A172 (cell line): ENCODE measurements around the gene SERINC5. TPM values are rescaled to one million over a fixed set of nuclear protein-coding genes. Genes with fewer than 3 reads are reported as not detected.
"Not testable (repeated sequence)": the region's sequence is repeated elsewhere in the genome, so short reads cannot be mapped to it uniquely, and the experiment has no call there.

Experiments used
- DNase-seq: peaks from one replicate; pipeline ENCODE4 v3.0.0-alpha.2; 2015; ENCODE audit warnings: low spot score
- total RNA-seq: library from RNA; depleted of rRNA; stranded (reverse); fragments of >200 nt; shearing (Covaris generic); gene quantifications from 2 replicates; pipeline ENCODE4 v1.2.3, GENCODE V29; 2014; rRNA removed

SERINC5 gene
- 9.2 TPM in 2 replicates for total RNA-seq

DNA sequence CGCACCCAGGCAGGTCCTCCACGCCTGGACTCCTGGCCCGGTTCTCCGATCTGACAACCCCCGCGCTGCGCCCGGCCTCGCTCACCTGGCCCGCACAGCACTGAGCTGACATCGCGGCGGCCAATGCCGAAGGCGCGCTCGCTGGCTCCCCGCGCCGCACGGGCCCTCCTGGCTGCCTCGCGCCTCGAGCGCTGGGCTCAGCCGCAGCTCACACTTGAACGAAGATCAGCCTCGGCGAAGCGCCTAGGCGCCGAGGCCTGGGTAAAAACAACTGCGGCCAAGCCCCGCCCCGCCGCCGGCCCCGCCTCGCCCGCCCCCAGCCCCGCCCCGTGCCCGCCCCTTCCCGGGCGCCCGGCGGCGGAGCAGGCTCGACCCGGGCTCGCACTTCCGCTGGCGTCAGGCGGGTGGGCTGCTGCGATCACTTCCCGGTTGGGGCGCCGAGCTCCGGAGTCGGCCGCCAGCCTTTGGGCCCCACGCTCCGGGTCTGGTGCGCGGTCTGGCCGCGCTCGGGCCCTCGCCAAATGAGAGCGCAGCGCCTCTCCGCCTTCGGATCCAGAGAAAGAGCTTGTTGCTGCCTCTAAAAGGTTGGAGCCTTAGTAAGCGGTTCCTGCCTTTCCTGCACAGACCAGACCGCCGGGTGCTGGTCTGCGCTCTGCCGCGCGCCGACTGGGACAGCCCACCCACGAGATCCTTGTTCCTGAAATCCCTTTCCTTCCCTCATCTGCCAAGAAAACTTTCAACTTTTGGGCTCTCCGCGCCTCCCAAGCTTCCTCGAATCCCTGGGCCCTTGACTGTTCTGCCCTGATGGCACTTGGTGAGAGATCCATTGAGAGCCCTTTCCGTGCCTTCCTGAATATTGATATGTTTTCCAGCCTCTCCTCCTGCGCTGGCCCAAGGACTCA lies at the start of gene SERINC5:
Gene SERINC5 (minus strand): TSS at position 238 of the 902 bp plus-strand sequence. CDS start 126 bp downstream, at position 112.
- DNase-seq, result peak; percentile 58

DNA sequence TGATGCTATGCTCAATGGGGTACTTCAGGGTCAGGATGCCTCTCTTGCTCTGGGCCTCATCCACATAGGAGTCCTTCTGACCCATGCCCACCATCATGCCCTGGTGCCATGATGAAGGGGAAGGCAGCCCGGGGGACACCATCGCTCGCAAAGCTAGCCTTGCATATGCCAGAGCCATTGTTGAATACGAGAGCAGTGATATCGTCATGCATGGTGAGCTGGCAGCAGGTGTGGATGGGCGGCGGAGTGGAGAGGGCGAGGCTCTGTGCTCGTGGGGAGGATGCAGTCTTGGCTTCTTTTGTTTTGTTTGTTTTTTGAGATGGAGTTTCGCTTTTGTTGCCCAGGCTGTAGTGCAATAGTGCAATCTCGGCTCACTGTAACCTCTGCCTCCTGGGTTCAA lies 46.8 kb upstream of the SERINC5 start:
- no peak for DNase-seq

GRCh38 chr5:80301342-80301741 lies 45.5 kb upstream of the SERINC5 start:
- DNase-seq, result not testable (repeated sequence)

GRCh38 chr5:80300796-80301195 lies 44.9 kb upstream of the SERINC5 start:
- DNase-seq, result not testable (repeated sequence)

DNA sequence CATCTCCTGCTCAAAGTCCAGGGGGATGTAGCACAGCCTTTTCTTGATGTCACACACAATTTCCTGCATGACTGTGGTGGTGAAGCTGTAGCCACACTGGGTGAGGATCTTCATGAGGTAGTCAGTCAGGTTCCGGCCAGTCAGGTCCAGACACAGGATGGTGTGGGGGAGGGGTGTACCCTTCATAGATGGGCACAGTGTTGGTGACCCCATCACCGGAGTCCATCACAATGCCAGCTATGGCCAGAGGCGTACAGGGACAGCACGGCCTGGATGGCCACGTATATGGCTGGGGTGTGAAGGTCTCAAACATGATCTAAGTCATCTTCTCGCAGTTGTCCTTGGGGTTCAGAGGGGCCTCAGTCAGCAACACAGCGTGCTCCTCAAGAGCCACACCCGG lies 44.3 kb upstream of the SERINC5 start:
- no peak for DNase-seq

GRCh38 chr5:80299601-80300000 lies 43.8 kb upstream of the SERINC5 start:
- DNase-seq, result no peak

DNA sequence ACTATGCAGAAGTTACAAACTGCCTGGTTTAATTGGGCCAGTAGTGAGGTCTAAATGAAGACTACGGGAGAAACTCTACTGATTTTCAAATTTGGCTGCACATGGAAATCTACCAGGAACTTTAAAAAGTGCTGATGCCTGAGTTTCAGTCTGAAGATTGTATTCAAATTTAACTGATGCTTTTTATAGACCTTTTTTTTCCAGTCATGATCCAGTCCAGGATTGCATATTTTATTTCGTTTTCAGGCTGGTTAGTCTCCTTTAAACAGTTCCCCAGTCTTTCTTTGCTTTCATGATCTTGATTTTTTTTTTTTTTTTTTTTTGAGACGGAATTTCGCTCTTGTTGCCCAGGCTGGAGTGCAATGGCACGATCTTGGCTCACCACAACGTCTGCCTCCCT lies 40.3 kb upstream of the SERINC5 start:
- DNase-seq, result no peak

GRCh38 chr5:80291761-80292160 lies 35.9 kb upstream of the SERINC5 start:
- DNase-seq, result no peak

- DNase-seq, result no peak
Observed at GRCh38 chr5:80289320-80289719, 33.5 kb upstream of the SERINC5 start.

- no peak for DNase-seq
Observed at GRCh38 chr5:80288177-80288576, 32.3 kb upstream of the SERINC5 start.

DNA sequence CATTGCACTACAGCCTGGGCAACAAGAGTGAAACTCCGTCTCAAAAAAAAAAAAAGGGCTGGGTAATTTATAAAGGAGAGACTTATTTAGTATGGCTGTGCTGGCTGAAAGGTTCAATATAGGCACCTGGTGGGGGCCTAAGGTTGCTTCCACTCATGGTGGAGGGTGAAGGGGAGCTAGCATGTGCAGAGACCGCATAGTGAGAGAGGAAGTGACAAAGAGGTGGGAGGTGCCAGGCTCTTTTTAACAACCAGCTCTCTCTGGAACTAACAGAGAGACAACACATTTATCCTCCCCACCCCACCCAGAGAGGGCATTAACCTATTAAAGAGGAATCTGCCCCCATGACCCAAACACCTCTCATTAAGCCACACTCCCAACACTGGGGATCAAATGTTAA lies 28.9 kb upstream of the SERINC5 start:
- DNase-seq, result no peak

DNA sequence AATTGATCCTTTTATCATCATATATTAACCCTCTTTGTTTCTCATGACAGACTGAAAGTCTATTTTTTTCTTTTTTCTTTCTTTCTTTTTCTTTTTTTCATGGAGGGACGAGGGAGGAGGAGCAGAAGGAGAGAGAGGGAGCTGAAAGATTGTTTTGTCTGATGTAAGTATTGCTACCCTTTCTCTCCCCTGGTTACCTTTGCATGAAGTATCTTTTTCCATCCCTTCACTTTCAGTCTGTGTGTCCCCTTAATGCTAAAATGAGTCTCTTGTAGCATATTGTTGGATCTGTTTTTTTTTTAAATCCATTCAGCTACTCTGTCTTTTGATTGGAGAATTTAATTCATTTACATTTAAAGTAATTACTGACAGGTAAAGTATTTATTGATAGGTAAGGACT lies 27.5 kb upstream of the SERINC5 start:
- DNase-seq, result no peak

DNA sequence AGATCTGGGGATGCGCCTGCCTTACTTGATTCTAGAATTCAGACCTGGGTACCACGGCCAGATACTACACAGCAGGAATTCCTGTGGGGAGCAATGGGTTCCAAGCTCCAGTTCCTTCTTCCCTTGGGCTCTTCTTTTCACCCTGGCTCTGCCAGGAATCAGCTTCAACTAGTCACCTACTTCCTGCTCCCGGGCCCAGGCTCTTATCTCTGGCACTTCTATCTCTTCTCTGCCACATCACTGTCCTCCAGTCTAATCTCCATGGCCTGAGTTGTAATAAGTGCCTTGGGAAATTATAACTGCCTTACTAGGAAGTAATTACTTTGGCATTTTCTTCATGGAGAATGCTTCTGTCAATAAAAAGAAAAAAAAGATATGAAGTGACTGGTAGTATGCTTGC lies 26.2 kb upstream of the SERINC5 start:
- DNase-seq, result no peak

DNA sequence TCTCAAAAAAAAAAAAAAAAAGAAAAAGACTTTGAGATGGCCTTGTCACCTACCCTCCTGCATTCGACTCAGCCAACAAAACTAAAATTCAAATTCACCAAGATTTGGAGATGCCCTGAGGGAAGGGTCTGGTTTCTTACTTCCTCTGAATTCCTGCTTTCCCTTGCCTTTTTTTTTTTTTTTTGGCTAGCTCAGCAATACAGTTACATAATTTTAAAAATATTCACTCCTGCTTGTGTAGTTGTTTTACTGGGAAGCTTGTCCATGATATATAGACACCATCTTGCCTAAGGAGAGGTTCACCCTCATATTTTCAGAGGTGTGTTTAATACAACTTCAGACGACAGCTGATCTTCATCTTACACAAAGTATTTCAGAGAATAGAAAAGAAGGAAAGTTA lies 21.3 kb upstream of the SERINC5 start:
- no peak for DNase-seq

- DNase-seq, result no peak
Observed at GRCh38 chr5:80276186-80276585, 20.3 kb upstream of the SERINC5 start.

DNA sequence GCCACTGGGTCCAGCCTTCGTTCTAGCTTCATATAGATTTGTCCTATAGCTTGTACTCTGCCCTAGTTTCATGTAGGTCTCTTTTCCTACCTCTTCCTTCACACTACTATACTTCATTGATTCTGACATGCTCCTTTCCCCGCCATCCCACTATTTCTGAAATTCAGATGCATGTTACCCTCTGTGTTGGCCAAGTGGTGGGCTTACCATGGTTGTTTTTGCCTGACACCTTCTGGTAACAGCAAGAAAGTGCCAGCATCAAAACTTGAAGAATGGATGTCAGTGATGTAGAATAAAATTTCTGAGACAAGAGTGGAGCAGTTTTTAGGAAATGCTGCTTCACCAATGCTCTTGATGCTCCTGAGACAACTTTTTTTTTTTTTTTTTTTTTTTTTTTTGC lies 19.5 kb upstream of the SERINC5 start:
- DNase-seq, result no peak

DNA sequence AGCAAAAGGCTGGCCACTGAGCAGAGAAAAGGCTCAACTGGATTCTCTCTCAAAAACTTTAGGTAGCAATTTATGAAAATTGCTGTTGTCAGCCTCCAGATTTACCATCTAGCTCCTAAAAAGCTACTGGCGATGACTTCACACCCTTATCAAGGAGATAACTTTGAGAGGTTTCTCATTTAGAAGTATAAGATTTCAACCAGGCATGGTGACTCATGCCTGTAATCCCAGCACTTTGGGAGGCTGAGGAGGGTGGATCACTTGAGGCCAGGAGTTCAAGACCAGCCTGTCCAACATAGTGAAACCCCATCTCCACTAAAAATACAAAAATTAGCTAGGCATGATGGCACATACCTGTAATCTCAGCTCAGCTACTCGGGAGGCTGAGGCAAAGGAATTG lies 14.7 kb upstream of the SERINC5 start:
- DNase-seq, result not testable (repeated sequence)

DNA sequence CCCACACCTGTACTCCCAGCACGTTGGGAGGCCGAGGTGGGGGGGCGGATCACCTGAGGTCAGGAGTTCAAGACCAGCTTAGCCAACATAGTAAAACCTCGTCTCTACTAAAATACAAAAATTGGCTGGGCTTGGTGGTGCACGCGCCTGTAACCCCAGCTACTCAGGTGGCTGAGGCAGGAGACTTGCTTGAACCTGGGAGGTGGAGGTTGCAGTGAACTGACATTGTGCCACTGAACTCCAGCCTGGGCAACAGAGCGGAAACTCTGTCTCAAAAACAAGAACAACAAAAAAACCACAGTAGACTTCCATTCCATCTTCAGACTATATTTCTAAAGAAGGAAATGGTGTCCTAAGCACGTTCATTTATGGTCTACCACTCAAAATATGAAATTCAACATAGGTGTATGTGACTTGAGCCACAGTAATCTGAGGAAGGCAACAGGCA lies 14.2 kb upstream of the SERINC5 start:
- no peak for DNase-seq

DNA sequence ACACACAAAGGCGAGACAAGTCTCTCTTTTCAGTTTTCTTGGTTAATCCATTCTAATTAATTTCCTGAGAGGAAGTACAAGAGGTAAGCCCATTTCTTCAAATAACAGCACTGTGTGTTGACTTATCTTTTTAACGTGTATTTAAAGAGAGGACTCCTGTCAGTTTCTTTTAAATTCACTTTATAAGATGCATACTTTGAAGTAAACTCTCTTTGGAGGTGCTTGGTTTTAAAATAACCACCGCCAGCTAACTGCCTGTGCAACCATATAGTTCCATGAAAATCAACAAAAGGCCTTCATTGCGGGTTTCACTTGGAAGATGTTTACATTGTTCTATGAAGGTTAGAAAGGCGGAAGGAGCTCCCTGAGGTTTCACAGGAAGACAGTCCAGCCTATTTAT lies 13.1 kb upstream of the SERINC5 start:
- no peak for DNase-seq

DNA sequence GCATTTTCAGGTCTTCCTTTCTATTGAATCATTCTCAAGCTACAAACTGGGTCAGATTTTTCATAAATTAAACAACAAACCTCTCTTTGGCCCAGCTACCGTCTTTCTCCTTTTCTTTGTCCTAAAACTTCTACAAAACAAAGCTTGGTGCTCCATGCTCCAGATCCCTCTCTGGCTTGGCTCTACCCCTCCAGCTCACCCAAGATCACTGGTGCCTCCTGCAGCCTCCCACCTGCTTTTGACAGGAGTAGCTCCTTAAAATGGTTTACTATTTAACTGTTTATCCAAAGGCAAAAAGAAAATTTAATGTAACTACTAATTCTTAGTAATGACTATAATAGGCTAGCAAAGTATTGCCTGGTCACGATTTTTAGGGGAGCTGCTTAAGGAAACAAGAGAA lies 10.7 kb upstream of the SERINC5 start:
- DNase-seq, result no peak

- no peak for DNase-seq
Observed at GRCh38 chr5:80260461-80260860, 4.6 kb upstream of the SERINC5 start.

DNA sequence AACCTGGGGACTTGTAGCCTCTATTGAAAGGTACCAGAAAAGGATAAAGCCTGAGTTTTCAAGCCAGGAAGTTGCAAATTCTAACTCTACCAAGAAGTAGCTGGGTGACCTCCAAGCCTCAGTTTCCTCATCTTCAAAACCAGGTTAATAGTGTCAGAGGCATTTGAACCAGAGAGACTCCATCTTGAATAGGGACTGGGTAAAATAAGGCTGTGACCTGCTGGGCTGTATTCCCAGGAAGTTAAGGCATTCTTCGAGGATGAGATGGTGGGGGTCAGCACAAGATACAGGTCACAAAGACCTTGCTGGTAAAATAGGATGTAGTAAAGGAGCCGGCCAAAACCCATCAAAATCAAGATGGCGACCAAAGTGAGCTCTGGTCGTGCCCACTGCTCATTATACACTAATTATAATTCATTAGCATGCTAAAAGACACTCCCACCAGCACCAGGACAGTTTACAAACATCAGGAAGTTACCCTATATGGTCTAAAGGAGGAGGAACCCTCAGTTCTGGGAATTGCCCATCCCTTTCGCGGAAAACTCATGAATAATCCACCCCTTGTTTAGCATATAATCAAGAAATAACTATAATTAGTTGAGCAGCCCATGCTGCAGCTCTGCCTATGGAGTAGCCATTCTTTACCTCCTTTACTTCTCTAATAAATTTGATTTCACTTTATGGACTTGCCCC lies 3.8 kb upstream of the SERINC5 start:
- no peak for DNase-seq

DNA sequence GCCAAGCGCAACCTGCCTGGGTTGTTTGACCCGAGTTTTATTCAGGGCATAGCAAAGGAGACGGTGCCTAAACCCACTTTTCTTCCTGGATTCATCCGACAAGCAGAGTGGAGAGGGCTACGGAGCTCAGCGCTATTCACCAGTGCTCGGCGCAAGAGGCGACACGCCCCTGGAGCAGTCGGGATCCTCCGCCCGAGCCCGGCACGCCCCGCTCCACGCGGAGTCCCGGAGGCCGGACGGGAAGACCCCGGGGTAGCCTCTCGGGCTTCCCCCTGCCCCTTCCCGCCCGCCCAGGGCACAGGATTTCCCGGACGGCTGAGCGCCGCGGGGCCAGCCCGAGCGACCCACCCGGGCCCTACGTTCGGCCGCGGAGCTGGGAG lies 427 bp downstream of the SERINC5 start:
- DNase-seq, result peak; percentile 36
